A673 (cell line): ENCODE data around the gene TRIM16. TPM values are rescaled to one million over a fixed set of nuclear protein-coding genes. Genes with fewer than 3 reads are reported as not detected.
"Not testable (repeated sequence)": the region's sequence is repeated elsewhere in the genome, so short reads cannot be mapped to it uniquely, and the experiment has no call there.

ENCODE experiments used
- BruUV-seq: library from RNA; stranded (reverse); fragments of 400-500 nt; replicated peaks from 2 replicates; lab custom pipeline; 2021; lab: Mats Ljungman, UMichigan
- CTCF ChIA-PET: fragments of 300-600 bp; sonication (Branson Sonifier 250); formaldehyde crosslinking; loops from one replicate; lab custom pipeline; 2022; ENCODE audit warnings: antibody characterized with exemption; lab: Charles Lee
- POLR2A ChIA-PET: fragments of 300-600 bp; sonication (Branson Sonifier 250); formaldehyde crosslinking; loops from one replicate; lab custom pipeline; 2022; ENCODE audit warnings: antibody characterized with exemption; ENCODE audit not compliant: low non-redundant PET; lab: Charles Lee
- DNase-seq: peaks from one replicate; pipeline ENCODE4 v3.0.0-alpha.2; 2015; ENCODE audit warnings: low spot score
- H3K27ac ChIP-seq: fragments of 200-600 bp; sonication (generic); 2 replicates; pipeline ENCODE4 v1.5.1; 2016; ENCODE audit warnings: mixed run types, low read depth, mild to moderate bottlenecking, mixed read lengths, antibody characterized with exemption, low read length; ENCODE audit not compliant: poor library complexity, severe bottlenecking
- H3K27me3 ChIP-seq: fragments of 200-600 bp; sonication (generic); replicated peaks from 2 replicates; pipeline ENCODE4 v1.6.1; 2017; ENCODE audit warnings: mixed run types, low read depth, mild to moderate bottlenecking, mixed read lengths, antibody characterized with exemption, low read length; ENCODE audit not compliant: insufficient read depth, poor library complexity
- H3K36me3 ChIP-seq: fragments of 200-600 bp; sonication (generic); 2 replicates; pipeline ENCODE4 v1.6.1; 2016; ENCODE audit warnings: mixed run types, mild to moderate bottlenecking, mixed read lengths, antibody characterized with exemption, low read length; ENCODE audit not compliant: insufficient read depth, poor library complexity, severe bottlenecking
- H3K4me1 ChIP-seq: fragments of 200-600 bp; sonication (generic); 2 replicates; pipeline ENCODE4 v1.6.1; 2017; ENCODE audit warnings: mixed run types, mild to moderate bottlenecking, mixed read lengths, antibody characterized with exemption, low read length; ENCODE audit not compliant: insufficient read depth, poor library complexity, severe bottlenecking
- H3K4me3 ChIP-seq: fragments of 200-600 bp; sonication (generic); 2 replicates; pipeline ENCODE4 v1.5.1; 2016; ENCODE audit warnings: low read depth, mixed run types, mild to moderate bottlenecking, mixed read lengths, low read length; ENCODE audit not compliant: poor library complexity, severe bottlenecking
- H3K9me3 ChIP-seq: fragments of 200-600 bp; sonication (generic); 2 replicates; pipeline ENCODE4 v1.6.1; 2016; ENCODE audit warnings: mixed run types, low read depth, mild to moderate bottlenecking, mixed read lengths, antibody characterized with exemption, low read length; ENCODE audit not compliant: poor library complexity, severe bottlenecking
- intact Hi-C: fragments of 100-400 bp; cut with micrococcal nuclease; formaldehyde crosslinking; loops from one replicate; pipeline ENCODE4 v1.10.0; 2022; ENCODE audit not compliant: unreplicated experiment
- total RNA-seq: library from RNA; stranded (reverse); gene quantifications from 2 replicates; pipeline ENCODE4 v1.2.3, GENCODE V29; 2021

The TRIM16 gene
- total RNA-seq, 1 experiment from 2014 or later = 62.5 TPM

- intact Hi-C loops, H3K36me3 ChIP-seq, H3K27me3 ChIP-seq, H3K4me3 ChIP-seq, BruUV-seq, H3K27ac ChIP-seq, H3K9me3 ChIP-seq, H3K4me1 ChIP-seq, DNase-seq, CTCF ChIA-PET: not testable (repeated sequence)
- POLR2A ChIA-PET = interaction anchor here (0.6 kb wide), 1 partner anchor 53 kb away, joined by 3 read pairs; no protein-coding TSS in a partner anchor
Measured at GRCh38 chr17:15592960-15593359, 91.2 kb downstream of the TRIM16 start.

GRCh38 chr17:15591986-15592385 lies 92.1 kb downstream of the TRIM16 start:
- CTCF ChIA-PET = not testable (repeated sequence)

GRCh38 chr17:15590844-15591243 lies 93.3 kb downstream of the TRIM16 start:
- BruUV-seq, H3K4me1 ChIP-seq, H3K9me3 ChIP-seq, POLR2A ChIA-PET, H3K36me3 ChIP-seq, intact Hi-C loops, H3K4me3 ChIP-seq, CTCF ChIA-PET, DNase-seq, H3K27me3 ChIP-seq, H3K27ac ChIP-seq: not testable (repeated sequence)

More at GRCh38 chr17:15591986-15592385, 92.1 kb downstream of the TRIM16 start:
- intact Hi-C loops, H3K36me3 ChIP-seq, H3K27ac ChIP-seq, POLR2A ChIA-PET, H3K9me3 ChIP-seq, H3K4me1 ChIP-seq, H3K4me3 ChIP-seq, H3K27me3 ChIP-seq, DNase-seq, BruUV-seq: not testable (repeated sequence)

- H3K27ac ChIP-seq, CTCF ChIA-PET, intact Hi-C loops, H3K27me3 ChIP-seq, H3K4me1 ChIP-seq, H3K36me3 ChIP-seq, H3K9me3 ChIP-seq, BruUV-seq, POLR2A ChIA-PET, H3K4me3 ChIP-seq, DNase-seq: not testable (repeated sequence)
Measured at GRCh38 chr17:15589544-15590536, 94.3 kb downstream of the TRIM16 start.

GRCh38 chr17:15588017-15588416 lies 96.1 kb downstream of the TRIM16 start:
- BruUV-seq, H3K4me1 ChIP-seq: not testable (repeated sequence)

GRCh38 chr17:15583313-15583712 lies 100.8 kb downstream of the TRIM16 start:
- H3K9me3 ChIP-seq, POLR2A ChIA-PET, CTCF ChIA-PET, H3K4me3 ChIP-seq, H3K27ac ChIP-seq, BruUV-seq, H3K4me1 ChIP-seq, H3K27me3 ChIP-seq, H3K36me3 ChIP-seq, intact Hi-C loops, DNase-seq: not testable (repeated sequence)

More at GRCh38 chr17:15588017-15588416, 96.1 kb downstream of the TRIM16 start:
- H3K27me3 ChIP-seq, H3K9me3 ChIP-seq, CTCF ChIA-PET, intact Hi-C loops, H3K36me3 ChIP-seq, H3K4me3 ChIP-seq, H3K27ac ChIP-seq, POLR2A ChIA-PET: not testable (repeated sequence)
- peak; percentile 12 for DNase-seq

- BruUV-seq, H3K27ac ChIP-seq, POLR2A ChIA-PET, CTCF ChIA-PET, H3K9me3 ChIP-seq, intact Hi-C loops, H3K36me3 ChIP-seq, H3K27me3 ChIP-seq, DNase-seq, H3K4me1 ChIP-seq, H3K4me3 ChIP-seq: not testable (repeated sequence)
Measured at GRCh38 chr17:15581462-15581861, 102.6 kb downstream of the TRIM16 start.
